GM18526 (cell line): ENCODE measurements around the gene LRIT2.

Experiments
- POLR2A ChIP-seq: IDR thresholded peaks from 3 replicates; pipeline ENCODE4 v1.6.1; 2011; ENCODE audit not compliant: insufficient read length; ENCODE audit errors: extremely low read depth

The LRIT2 gene

GRCh38 chr10:84201244-84201606, 24.1 kb downstream of the LRIT2 start:
- TF ChIP-seq POLR2A: no peak

- no peak for TF ChIP-seq POLR2A
Measured at GRCh38 chr10:84200537-84201243, 24.7 kb downstream of the LRIT2 start.

GRCh38 chr10:84198206-84198915, 27.0 kb downstream of the LRIT2 start:
- no peak for TF ChIP-seq POLR2A

GRCh38 chr10:84197643-84198042, 27.7 kb downstream of the LRIT2 start:
- no peak for TF ChIP-seq POLR2A

DNA sequence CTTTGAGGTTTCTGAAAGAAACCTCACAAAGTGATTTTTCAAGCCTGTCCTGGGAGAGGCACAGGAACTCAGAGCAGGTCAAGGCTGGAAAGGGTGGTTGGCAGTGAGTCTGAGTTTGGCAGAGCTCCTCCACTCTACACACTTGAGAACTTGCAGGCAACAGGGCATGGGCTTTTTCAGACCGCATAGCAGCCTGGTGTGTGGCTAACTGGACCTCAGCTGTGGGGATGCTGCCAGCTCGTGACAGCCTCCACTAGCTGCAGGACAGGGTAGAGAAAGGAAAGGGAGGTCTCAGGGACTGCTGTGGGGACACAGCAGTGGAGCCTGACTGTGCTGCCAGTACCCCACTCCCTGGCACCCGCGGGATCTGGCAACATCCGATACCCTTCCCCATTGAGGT, 28.4 kb downstream of the LRIT2 start:
- no peak for TF ChIP-seq POLR2A

DNA sequence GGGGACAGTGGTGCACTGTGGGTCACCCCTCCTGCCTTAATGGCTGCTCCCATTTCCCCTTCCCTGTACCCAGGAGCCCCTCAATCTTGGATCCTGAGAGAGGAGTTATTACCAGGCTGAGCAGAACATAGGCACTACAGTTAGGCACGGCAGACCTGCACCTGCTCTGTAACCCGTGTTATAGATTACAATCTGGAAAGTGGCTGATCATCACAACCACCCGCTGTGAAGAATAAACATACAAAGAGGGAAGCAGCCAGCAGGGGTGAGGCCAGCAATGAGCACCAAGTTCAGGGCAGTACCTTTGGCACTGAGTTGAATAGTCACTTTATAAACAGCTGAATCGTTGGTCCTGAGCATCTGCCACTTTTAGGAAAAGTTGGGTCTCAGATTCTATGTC, 29.3 kb downstream of the LRIT2 start:
- no peak for TF ChIP-seq POLR2A

DNA sequence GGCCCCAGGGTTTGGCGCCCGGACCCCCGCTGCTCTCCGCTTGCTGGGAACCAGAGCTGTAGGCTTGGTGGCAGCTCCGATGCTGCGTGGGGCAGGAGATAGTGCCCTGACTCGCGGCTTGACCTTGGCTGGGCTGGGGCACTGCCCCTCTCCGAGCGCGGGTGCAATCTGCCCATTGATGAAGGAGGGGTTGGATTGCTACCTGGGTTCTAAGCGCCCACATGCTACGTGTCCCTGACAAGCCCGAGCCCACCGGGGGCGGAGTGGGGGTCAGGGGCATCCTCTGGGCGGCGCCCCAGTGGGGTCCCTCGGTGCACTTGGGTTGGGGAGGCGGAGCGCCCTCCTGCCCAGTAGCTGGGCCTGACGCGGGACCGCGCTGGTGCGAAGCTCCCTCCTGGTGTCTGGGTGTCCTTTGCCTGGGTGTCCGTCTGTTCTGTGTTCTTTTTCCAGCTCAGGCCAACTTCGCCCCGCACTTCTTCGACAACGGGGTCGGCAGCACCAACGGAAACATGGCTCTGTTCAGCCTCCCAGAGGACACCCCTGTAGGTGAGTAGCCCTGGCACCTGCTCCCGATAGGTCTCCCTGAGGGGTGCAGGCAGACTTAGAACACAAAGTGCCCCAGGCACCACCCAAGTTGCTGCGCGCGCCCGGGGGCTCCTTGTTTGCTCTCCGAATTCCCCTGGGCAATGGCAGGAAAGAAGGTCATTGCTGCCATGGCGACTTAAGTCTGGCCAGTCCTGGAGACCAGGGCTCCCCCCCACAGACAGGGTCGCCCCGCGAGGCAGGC, 30.1 kb downstream of the LRIT2 start:
- TF ChIP-seq POLR2A: no peak

DNA sequence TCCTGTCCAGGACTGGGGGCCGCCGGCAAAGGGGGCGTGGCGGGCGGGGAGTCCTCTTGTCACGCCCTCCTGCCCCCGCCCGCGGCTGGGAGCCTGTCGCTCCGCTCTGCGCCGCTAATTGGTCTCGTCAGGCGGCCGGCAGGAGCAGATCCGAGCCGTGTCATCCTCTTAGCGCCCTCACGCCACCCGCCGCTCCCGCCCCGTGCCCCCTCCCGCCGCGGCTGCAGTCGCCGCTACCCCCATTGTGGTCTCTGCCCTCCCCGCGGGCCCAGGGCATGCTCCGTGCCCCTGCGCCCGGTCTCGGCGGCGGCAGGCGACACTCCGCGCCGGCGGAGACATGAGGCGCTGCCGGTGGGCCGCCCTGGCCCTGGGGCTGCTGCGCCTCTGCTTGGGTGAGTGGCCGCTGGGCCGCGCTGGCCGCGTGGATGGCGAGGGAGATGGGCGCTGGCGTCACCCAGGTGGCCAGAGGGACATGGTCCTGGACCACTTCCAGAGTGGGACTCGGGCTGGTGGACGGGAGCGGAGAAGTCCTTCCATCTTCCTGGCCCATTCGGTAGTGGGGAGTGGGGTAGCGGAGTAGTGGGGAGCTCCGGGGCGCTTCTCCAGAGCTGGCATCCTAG, 30.8 kb downstream of the LRIT2 start, which contains the start of gene CDHR1:
Gene CDHR1, plus strand, starts transcription at position 114 of the 620 bp plus-strand sequence. Its CDS starts 224 bp downstream, at position 338.
- TF ChIP-seq POLR2A: no peak

GRCh38 chr10:84193846-84194423, 31.4 kb downstream of the LRIT2 start:
- TF ChIP-seq POLR2A: no peak

DNA sequence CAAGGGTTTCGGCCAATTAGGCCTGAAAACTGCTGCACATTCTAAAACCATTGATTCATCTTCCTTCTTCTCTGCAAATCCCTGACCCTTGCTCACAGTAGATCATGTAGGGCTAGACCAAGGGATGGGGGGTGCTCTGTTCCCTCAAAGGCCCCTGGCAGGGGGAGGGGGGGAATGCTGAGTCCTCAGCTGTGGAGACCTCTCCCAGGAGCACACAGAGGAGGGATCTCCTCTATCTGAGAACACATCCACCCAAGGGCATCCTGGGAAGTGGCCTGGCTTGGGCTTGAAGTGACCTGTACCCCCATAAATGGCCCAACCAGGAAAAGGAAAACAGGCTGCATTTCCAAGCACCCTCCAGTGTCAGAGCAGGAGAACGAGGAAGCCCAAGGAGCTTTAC, 32.0 kb downstream of the LRIT2 start:
- no peak for TF ChIP-seq POLR2A

GRCh38 chr10:84191106-84191505, 34.2 kb downstream of the LRIT2 start:
- TF ChIP-seq POLR2A: no peak

DNA sequence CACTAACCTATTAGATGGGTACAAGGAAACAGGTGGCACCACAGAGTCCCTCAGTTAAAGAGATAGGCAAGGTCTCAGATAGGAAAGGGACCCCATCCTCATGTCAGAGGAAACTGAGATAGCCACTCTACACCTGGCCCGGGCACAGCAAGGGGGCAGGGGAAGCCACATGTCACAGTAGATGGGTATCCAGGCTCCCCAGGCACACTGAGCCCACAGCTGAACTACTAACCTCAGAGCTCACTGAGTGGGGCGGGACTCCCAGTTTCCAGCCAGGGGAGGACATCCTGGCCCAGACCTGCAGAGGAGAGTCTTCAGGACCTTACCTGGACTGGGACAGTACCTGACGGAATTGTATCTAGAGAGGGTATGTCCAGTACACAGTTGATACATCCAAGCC, 34.7 kb downstream of the LRIT2 start:
- no peak for TF ChIP-seq POLR2A

- TF ChIP-seq POLR2A: no peak
Measured at GRCh38 chr10:84188815-84189214, 36.5 kb downstream of the LRIT2 start.

- no peak for TF ChIP-seq POLR2A
Measured at GRCh38 chr10:84185526-84186175, 39.7 kb downstream of the LRIT2 start.

DNA sequence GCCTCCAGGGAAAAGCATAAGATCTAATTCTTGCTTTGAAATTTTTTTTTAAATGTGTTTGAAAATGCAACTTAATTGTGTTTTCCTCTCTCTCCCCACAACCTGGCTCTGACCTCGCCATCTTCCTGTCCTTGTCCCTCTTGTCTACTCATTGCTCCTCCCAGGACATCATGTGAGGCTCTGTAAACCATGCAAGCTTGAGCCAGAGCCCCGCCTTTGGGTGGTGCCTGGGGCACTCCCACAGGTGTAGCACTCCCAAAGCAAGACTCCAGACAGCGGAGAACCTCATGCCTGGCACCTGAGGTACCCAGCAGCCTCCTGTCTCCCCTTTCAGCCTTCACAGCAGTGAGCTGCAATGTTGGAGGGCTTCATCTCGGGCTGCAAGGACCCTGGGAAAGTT, 40.8 kb downstream of the LRIT2 start:
- no peak for TF ChIP-seq POLR2A
